Measurements from ENCODE around the gene CLCN5. TPM values are rescaled to one million over a fixed set of nuclear protein-coding genes. Genes with fewer than 3 reads are reported as not detected.

Gene CLCN5
- total RNA-seq, 2 donors from 2014 or later: 2.0 to 13.6 TPM

DNA sequence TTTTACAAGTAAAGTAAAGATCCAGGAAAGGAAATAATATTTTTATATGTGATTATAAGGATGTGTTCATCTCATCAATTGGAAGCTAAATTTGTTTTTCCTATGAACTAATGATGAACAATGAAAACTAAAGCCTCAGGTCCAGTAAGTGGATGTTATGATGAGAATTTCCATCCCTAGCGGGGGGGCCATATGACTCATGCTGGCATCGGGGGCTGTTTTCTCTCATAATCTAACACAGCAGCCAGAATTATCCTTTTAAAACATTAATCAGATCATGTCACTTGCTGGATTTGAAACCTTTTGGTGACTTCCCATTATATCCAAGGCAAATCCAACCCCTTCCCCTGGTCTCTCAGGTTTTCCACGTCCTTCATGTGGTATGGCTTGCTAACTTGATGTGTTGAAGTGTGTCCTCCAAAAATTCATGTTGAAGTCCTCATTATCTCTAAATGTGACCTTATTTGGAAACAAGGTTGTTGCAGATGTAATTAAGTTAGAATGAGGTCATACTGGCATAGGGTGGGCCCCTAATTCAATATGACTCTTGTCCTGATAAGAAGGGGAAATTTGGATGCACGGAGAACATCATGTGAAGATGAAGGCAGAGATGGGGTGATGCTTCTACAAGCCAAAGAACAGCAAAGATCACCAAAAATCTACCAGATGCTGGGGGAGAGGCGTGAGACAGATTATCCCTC, 181.6 kb downstream of the CLCN5 start:
- H3K4me1 ChIP-seq (replicated peaks): no peaks in the 10 kb centered on the region
- H3K27me3 ChIP-seq (replicated peaks; ENCODE audit: insufficient read depth): no peaks in the 10 kb centered on the region
- no peak overlapping the region for H3K27ac ChIP-seq
- intact Hi-C loops (cut with DNase I): no loop called here
- TF ChIP-seq, protein P1, sequence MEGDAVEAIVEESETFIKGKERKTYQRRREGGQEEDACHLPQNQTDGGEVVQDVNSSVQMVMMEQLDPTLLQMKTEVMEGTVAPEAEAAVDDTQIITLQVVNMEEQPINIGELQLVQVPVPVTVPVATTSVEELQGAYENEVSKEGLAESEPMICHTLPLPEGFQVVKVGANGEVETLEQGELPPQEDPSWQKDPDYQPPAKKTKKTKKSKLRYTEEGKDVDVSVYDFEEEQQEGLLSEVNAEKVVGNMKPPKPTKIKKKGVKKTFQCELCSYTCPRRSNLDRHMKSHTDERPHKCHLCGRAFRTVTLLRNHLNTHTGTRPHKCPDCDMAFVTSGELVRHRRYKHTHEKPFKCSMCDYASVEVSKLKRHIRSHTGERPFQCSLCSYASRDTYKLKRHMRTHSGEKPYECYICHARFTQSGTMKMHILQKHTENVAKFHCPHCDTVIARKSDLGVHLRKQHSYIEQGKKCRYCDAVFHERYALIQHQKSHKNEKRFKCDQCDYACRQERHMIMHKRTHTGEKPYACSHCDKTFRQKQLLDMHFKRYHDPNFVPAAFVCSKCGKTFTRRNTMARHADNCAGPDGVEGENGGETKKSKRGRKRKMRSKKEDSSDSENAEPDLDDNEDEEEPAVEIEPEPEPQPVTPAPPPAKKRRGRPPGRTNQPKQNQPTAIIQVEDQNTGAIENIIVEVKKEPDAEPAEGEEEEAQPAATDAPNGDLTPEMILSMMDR (IDR thresholded peaks at IDR 0.05): no peak
- TF ChIP-seq POLR2A (IDR thresholded peaks at IDR 0.05) (no peak), POLR2AphosphoS5 (IDR thresholded peaks at IDR 0.05) (no peak)
- H3K9me3 ChIP-seq: no peaks in the 10 kb centered on the region
- H3K36me3 ChIP-seq: no peaks in the 10 kb centered on the region
- no peak for DNase-seq (ENCODE audit: low spot score)
- WGBS: 71% methylated on average over 5 of the region's 5 CpGs
- H3K4me3 ChIP-seq: no peak overlapping the region

DNA sequence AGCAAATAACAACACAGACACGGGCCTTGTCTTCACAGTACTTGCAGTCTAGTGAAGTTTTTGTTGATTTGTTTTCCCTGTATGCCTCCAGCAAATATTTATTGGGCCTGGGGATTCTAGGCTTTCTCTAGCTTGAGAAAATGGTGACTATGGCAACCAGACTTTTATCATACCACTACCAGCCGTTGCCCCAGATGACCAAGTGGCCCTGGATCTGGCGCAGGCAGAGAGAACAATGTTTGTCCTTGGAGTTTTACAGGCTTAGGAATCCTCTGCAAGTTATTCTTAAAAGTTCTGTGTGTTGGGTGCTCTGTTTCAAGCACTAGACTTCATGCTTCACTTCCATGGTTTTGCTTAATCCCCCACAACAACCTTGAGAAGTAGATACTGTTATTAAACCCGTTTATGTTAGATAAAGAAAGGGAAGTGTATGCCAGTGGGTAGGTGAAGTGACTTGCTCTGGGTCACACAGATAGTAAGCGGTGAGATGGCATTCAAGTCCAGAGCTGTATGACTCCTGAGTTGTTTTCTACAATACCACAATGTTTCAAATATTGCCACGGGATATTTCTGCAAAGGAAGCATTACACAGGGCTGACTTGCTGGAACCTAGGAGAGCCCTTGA, 183.8 kb downstream of the CLCN5 start:
- Histone ChIP-seq H3K27me3 (replicated peaks; ENCODE audit: insufficient read depth) (no peaks in the 10 kb centered on the region), H3K36me3 (no peaks in the 10 kb centered on the region), H3K4me3 (no peak overlapping the region), H3K4me1 (replicated peaks) (no peaks in the 10 kb centered on the region), H3K9me3 (no peaks in the 10 kb centered on the region), H3K27ac (no peak overlapping the region)
- DNase-seq (ENCODE audit: low spot score): no peak
- intact Hi-C loops (cut with DNase I): no loop called here
- TF ChIP-seq POLR2AphosphoS5 (IDR thresholded peaks at IDR 0.05) (no peak), POLR2A (IDR thresholded peaks at IDR 0.05) (no peak)
- TF ChIP-seq, protein P1 (IDR thresholded peaks at IDR 0.05): no peak
- 82% methylated on average over 6 of the region's 6 CpGs for WGBS

DNA sequence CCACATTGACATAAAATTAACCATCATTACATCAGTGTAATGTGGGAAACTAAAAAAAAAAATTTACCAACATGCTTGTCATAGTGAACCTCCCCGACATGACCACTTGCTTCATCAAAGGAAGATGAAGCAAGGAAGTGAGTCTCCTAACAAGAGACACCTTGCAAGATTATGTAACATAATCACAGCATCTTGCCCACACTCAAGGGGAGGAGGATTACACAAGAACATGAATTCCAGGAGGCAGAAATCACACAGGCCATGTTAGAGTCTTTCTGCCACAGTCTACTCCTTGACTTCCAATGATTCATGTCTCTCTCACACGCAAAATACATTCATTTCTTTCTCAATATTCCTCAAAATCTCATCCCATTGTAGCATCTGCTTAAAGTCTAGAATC, 185.1 kb downstream of the CLCN5 start:
- WGBS: 95% methylated on average over 2 of the region's 2 CpGs
- no peak for DNase-seq (ENCODE audit: low spot score)
- Histone ChIP-seq H3K27ac (no peak overlapping the region), H3K4me3 (no peak overlapping the region), H3K9me3 (no peaks in the 10 kb centered on the region), H3K27me3 (replicated peaks; ENCODE audit: insufficient read depth) (no peaks in the 10 kb centered on the region), H3K4me1 (replicated peaks) (no peaks in the 10 kb centered on the region), H3K36me3 (no peaks in the 10 kb centered on the region)
- intact Hi-C loops (cut with DNase I): no loop called here
- TF ChIP-seq, protein P1 (IDR thresholded peaks at IDR 0.05): no peak
- TF ChIP-seq POLR2AphosphoS5 (IDR thresholded peaks at IDR 0.05) (no peak), POLR2A (IDR thresholded peaks at IDR 0.05) (no peak)

DNA sequence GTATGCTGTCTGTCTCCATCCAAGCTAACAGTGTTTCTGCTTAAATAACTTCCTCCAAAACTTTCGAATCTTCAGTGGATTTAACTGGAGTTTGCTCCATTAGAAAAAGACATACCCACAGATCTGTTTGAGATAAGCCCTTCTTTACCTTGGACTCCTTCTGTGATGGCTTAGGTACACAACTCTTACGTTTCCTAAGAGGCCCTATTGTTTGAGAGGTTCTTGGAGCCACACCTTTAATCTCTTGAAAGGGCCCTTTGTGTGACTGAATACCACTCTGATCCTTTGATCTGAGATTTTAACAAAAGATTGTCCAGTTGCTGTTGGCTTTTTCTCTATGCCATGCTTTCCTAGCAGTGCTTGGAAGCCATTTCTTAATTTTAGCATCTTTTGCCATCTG, 185.9 kb downstream of the CLCN5 start:
- no peaks in the 10 kb centered on the region for H3K4me1 ChIP-seq (replicated peaks)
- 37% methylated on average over 2 of the region's 2 CpGs for WGBS
- no peak overlapping the region for H3K27ac ChIP-seq
- no peak for DNase-seq (ENCODE audit: low spot score)
- TF ChIP-seq POLR2AphosphoS5 (IDR thresholded peaks at IDR 0.05) (no peak), POLR2A (IDR thresholded peaks at IDR 0.05) (no peak)
- TF ChIP-seq, protein P1 (IDR thresholded peaks at IDR 0.05): no peak
- intact Hi-C loops (cut with DNase I): no loop called here
- no peaks in the 10 kb centered on the region for H3K9me3 ChIP-seq
- H3K36me3 ChIP-seq: no peaks in the 10 kb centered on the region
- no peak overlapping the region for H3K4me3 ChIP-seq
- H3K27me3 ChIP-seq (replicated peaks; ENCODE audit: insufficient read depth): no peaks in the 10 kb centered on the region

DNA sequence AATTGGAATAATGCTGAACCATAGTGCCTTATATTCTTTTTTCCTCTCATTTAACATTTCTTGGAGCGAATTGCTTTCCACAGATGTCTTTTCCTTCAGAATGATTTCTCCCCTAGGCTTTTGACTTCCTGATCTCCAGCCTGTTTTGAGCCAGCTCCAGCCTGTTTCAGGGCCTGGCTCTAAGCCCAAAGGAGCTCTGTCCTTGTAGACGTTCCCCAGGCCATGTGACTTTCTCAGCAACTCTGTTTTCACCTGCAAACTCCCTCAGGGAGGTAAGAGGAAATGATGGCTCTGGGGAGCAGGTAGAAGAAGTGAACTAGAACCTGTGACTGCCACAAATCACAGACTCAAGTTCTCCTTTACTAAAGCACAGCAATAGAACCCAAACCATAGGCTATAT, 189.3 kb downstream of the CLCN5 start:
- no peak overlapping the region for H3K27ac ChIP-seq
- no peaks in the 10 kb centered on the region for H3K27me3 ChIP-seq (replicated peaks; ENCODE audit: insufficient read depth)
- peak; percentile 11 for DNase-seq (ENCODE audit: low spot score)
- intact Hi-C loops (cut with DNase I): no loop called here
- TF ChIP-seq, protein P1 (IDR thresholded peaks at IDR 0.05): no peak
- TF ChIP-seq POLR2AphosphoS5 (IDR thresholded peaks at IDR 0.05) (no peak), POLR2A (IDR thresholded peaks at IDR 0.05) (no peak)
- H3K4me3 ChIP-seq: no peak overlapping the region
- no peaks in the 10 kb centered on the region for H3K36me3 ChIP-seq
- 31% methylated on average over 2 of the region's 2 CpGs for WGBS
- no peaks in the 10 kb centered on the region for H3K4me1 ChIP-seq (replicated peaks)
- H3K9me3 ChIP-seq: no peaks in the 10 kb centered on the region

All from prostate gland (tissue), 2 donors.